WTC11 (cell line): ENCODE data around the gene RUSF1. TPM values are rescaled to one million over a fixed set of nuclear protein-coding genes. Genes with fewer than 3 reads are reported as not detected.

Experiments
- ATAC-seq: fragments of 200-7000 bp; cut with Tn5 transposase; 2 replicates; pipeline ENCODE4 v1.10.0; 2021; ENCODE audit warnings: mild to moderate bottlenecking, moderate library complexity
- CTCF ChIA-PET: fragments of 300-600 bp; sonication (Branson Sonifier 250); formaldehyde crosslinking; loops from one replicate; lab custom pipeline; 2021; ENCODE audit warnings: antibody characterized with exemption; lab: Charles Lee
- POLR2A ChIA-PET: fragments of 350-600 bp; sonication (Branson Sonifier 250); formaldehyde crosslinking; loops from one replicate; lab custom pipeline; 2021; ENCODE audit warnings: antibody characterized with exemption; lab: Charles Lee
- DNase-seq: peaks from one replicate; pipeline ENCODE4 v3.0.0; 2021; ENCODE audit warnings: low spot score
- H3K27ac Mint-ChIP-seq: 2 replicates; pipeline ENCODE4 v1.8.0; 2021; ENCODE audit warnings: mixed read lengths
- H3K27me3 Mint-ChIP-seq: 2 replicates; pipeline ENCODE4 v1.8.0; 2021; ENCODE audit warnings: low read depth, mild to moderate bottlenecking, moderate library complexity, mixed read lengths
- H3K36me3 Mint-ChIP-seq: 2 replicates; pipeline ENCODE4 v1.8.0; 2021; ENCODE audit warnings: mixed read lengths
- H3K4me1 Mint-ChIP-seq: 2 replicates; pipeline ENCODE4 v1.8.0; 2022; ENCODE audit warnings: mixed read lengths
- H3K4me3 Mint-ChIP-seq: 2 replicates; pipeline ENCODE4 v1.8.0; 2021; ENCODE audit warnings: mild to moderate bottlenecking, moderate library complexity, mixed read lengths
- H3K9me3 Mint-ChIP-seq: 2 replicates; pipeline ENCODE4 v1.8.0; 2021; ENCODE audit warnings: mixed read lengths
- AR ChIP-seq: fragments of 250-450 bp; sonication (Bioruptor Pico); IDR thresholded peaks from 2 replicates; pipeline ENCODE4 v1.9.0; 2021; ENCODE audit warnings: mild to moderate bottlenecking
- CREM ChIP-seq: sonication (generic); formaldehyde crosslinking; IDR thresholded peaks from 2 replicates; pipeline ENCODE4 v1.8.1; 2022; ENCODE audit warnings: mild to moderate bottlenecking, missing genetic modification reagents, moderate library complexity
- KAT7 ChIP-seq: sonication (generic); formaldehyde crosslinking; IDR thresholded peaks from 2 replicates; pipeline ENCODE4 v1.8.1; 2023; ENCODE audit warnings: missing genetic modification reagents, mild to moderate bottlenecking, borderline replicate concordance
- RORB ChIP-seq: fragments of 250-450 bp; sonication (Bioruptor Pico); IDR thresholded peaks from 2 replicates; pipeline ENCODE4 v1.9.0; 2021; ENCODE audit warnings: mild to moderate bottlenecking
- STAT6 ChIP-seq: sonication (generic); formaldehyde crosslinking; conservative IDR thresholded peaks from 2 replicates; pipeline ENCODE4 v1.8.1; 2023; ENCODE audit warnings: mild to moderate bottlenecking, low read depth, missing genetic modification reagents, moderate library complexity
- ZBTB21 ChIP-seq: sonication (generic); formaldehyde crosslinking; IDR thresholded peaks from 2 replicates; pipeline ENCODE4 v1.8.1; 2023; ENCODE audit warnings: mild to moderate bottlenecking, missing genetic modification reagents, borderline replicate concordance
- ZNF425 ChIP-seq: fragments of 250-450 bp; sonication (Bioruptor Pico); conservative IDR thresholded peaks from 2 replicates; pipeline ENCODE4 v1.9.0; 2021; ENCODE audit warnings: mild to moderate bottlenecking
- total RNA-seq: library from RNA; stranded (reverse); gene quantifications from 3 replicates; pipeline ENCODE4 v1.2.3, GENCODE V29; 2021
- TF ChIP-seq, protein P1 (sequence below): sonication (generic); formaldehyde crosslinking; IDR thresholded peaks from 2 replicates; pipeline ENCODE4 v1.8.0; 2023; ENCODE audit warnings: mild to moderate bottlenecking, missing genetic modification reagents
- TF ChIP-seq, protein P2 (sequence below): sonication (generic); formaldehyde crosslinking; conservative IDR thresholded peaks from 2 replicates; pipeline ENCODE4 v1.8.1; 2022; ENCODE audit warnings: mild to moderate bottlenecking, missing genetic modification reagents
- TF ChIP-seq, protein P3 (sequence below): sonication (generic); formaldehyde crosslinking; IDR thresholded peaks from 2 replicates; pipeline ENCODE4 v1.8.0; 2023; ENCODE audit warnings: missing genetic modification reagents, mild to moderate bottlenecking, borderline replicate concordance

The RUSF1 gene
- total RNA-seq, 1 experiment from 2014 or later, result 35.9 TPM

- TF ChIP-seq STAT6, result no peak
- TF ChIP-seq, protein P1, sequence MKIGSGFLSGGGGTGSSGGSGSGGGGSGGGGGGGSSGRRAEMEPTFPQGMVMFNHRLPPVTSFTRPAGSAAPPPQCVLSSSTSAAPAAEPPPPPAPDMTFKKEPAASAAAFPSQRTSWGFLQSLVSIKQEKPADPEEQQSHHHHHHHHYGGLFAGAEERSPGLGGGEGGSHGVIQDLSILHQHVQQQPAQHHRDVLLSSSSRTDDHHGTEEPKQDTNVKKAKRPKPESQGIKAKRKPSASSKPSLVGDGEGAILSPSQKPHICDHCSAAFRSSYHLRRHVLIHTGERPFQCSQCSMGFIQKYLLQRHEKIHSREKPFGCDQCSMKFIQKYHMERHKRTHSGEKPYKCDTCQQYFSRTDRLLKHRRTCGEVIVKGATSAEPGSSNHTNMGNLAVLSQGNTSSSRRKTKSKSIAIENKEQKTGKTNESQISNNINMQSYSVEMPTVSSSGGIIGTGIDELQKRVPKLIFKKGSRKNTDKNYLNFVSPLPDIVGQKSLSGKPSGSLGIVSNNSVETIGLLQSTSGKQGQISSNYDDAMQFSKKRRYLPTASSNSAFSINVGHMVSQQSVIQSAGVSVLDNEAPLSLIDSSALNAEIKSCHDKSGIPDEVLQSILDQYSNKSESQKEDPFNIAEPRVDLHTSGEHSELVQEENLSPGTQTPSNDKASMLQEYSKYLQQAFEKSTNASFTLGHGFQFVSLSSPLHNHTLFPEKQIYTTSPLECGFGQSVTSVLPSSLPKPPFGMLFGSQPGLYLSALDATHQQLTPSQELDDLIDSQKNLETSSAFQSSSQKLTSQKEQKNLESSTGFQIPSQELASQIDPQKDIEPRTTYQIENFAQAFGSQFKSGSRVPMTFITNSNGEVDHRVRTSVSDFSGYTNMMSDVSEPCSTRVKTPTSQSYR (CRISPR knock-in tag), result no peak
- no peak for TF ChIP-seq KAT7
- TF ChIP-seq ZBTB21 (CRISPR knock-in tag), result no peak
- TF ChIP-seq CREM (CRISPR knock-in tag), result no peak
- TF ChIP-seq, protein P2, sequence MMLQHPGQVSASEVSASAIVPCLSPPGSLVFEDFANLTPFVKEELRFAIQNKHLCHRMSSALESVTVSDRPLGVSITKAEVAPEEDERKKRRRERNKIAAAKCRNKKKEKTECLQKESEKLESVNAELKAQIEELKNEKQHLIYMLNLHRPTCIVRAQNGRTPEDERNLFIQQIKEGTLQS (CRISPR knock-in tag), result no peak
These were observed 21.7 kb upstream of the RUSF1 start (continued) for GRCh38 chr16:31529937-31530312.

GRCh38 chr16:31529108-31529936, 21.1 kb upstream of the RUSF1 start:
- Mint-ChIP-seq H3K9me3 (no peaks in the 10 kb centered on the region), H3K4me1 (peaks cover 29% of the 10 kb centered on the region), H3K27ac (no peak overlapping the region), H3K36me3 (no peaks in the 10 kb centered on the region), H3K4me3 (peak overlapping the region; percentile 81), H3K27me3 (peaks cover 12% of the 10 kb centered on the region)
- ChIA-PET POLR2A (interaction anchor here (0.9 to 1.5 kb wide), 4 partner anchors 21 to 184 kb away, joined by 3 to 5 read pairs (median 4); partner anchors contain the start of gene RUSF1), CTCF (interaction anchor here (0.6 to 2.7 kb wide), 14 partner anchors 9 to 184 kb away, joined by 3 to 16 read pairs (median 4); partner anchors contain the start of gene RUSF1)
- TF ChIP-seq, protein P3, sequence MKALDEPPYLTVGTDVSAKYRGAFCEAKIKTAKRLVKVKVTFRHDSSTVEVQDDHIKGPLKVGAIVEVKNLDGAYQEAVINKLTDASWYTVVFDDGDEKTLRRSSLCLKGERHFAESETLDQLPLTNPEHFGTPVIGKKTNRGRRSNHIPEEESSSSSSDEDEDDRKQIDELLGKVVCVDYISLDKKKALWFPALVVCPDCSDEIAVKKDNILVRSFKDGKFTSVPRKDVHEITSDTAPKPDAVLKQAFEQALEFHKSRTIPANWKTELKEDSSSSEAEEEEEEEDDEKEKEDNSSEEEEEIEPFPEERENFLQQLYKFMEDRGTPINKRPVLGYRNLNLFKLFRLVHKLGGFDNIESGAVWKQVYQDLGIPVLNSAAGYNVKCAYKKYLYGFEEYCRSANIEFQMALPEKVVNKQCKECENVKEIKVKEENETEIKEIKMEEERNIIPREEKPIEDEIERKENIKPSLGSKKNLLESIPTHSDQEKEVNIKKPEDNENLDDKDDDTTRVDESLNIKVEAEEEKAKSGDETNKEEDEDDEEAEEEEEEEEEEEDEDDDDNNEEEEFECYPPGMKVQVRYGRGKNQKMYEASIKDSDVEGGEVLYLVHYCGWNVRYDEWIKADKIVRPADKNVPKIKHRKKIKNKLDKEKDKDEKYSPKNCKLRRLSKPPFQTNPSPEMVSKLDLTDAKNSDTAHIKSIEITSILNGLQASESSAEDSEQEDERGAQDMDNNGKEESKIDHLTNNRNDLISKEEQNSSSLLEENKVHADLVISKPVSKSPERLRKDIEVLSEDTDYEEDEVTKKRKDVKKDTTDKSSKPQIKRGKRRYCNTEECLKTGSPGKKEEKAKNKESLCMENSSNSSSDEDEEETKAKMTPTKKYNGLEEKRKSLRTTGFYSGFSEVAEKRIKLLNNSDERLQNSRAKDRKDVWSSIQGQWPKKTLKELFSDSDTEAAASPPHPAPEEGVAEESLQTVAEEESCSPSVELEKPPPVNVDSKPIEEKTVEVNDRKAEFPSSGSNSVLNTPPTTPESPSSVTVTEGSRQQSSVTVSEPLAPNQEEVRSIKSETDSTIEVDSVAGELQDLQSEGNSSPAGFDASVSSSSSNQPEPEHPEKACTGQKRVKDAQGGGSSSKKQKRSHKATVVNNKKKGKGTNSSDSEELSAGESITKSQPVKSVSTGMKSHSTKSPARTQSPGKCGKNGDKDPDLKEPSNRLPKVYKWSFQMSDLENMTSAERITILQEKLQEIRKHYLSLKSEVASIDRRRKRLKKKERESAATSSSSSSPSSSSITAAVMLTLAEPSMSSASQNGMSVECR, result no peak
- TF ChIP-seq ZBTB21 (CRISPR knock-in tag) (no peak), AR (CRISPR knock-in tag) (no peak), RORB (CRISPR knock-in tag) (no peak), ZNF425 (CRISPR knock-in tag) (no peak)
- DNase-seq, result peak; percentile 34
- peak; percentile 72 for ATAC-seq
